ENCODE data around the gene MGRN1. TPM values are rescaled to one million over a fixed set of nuclear protein-coding genes. Genes with fewer than 3 reads are reported as not detected.

MGRN1 gene
- total and polyA plus RNA-seq, 2 experiments from 2014 or later, result 47.2 to 66.6 TPM

- H3K9me3 ChIP-seq (ENCODE audit: low read depth), result no peaks in the 10 kb centered on the region
- TF ChIP-seq CTCF (IDR thresholded peaks at IDR 0.05; ENCODE audit: low read depth, low read length), result no peak
- no peaks in the 10 kb centered on the region for H3K4me1 ChIP-seq (ENCODE audit: low read depth)
- H3K36me3 ChIP-seq, result peaks cover 10% of the 10 kb centered on the region
- no peak for DNase-seq (ENCODE audit: low read depth in 1 of 2, low spot score in 1 of 2)
- H3K27me3 ChIP-seq, result no peaks in the 10 kb centered on the region
- H3K4me3 ChIP-seq, result no peak overlapping the region
- no peak overlapping the region for H3K27ac ChIP-seq
Measured at GRCh38 chr16:4713663-4714501, 89.3 kb downstream of the MGRN1 start.

- DNase-seq (ENCODE audit: low read depth in 1 of 2, low spot score in 1 of 2), result no peak
- TF ChIP-seq CTCF (IDR thresholded peaks at IDR 0.05; ENCODE audit: low read depth, low read length), result no peak
- Histone ChIP-seq H3K27me3 (no peaks in the 10 kb centered on the region), H3K9me3 (ENCODE audit: low read depth) (no peaks in the 10 kb centered on the region), H3K4me1 (ENCODE audit: low read depth) (no peaks in the 10 kb centered on the region), H3K36me3 (peaks cover 10% of the 10 kb centered on the region), H3K4me3 (no peak overlapping the region), H3K27ac (no peak overlapping the region)
Measured at GRCh38 chr16:4714996-4715395, 90.4 kb downstream of the MGRN1 start.

- Histone ChIP-seq H3K4me3 (no peak overlapping the region), H3K9me3 (ENCODE audit: low read depth) (no peaks in the 10 kb centered on the region), H3K27ac (peak overlapping the region; percentile 17), H3K27me3 (no peaks in the 10 kb centered on the region), H3K4me1 (ENCODE audit: low read depth) (no peaks in the 10 kb centered on the region), H3K36me3 (peaks cover 7% of the 10 kb centered on the region)
- TF ChIP-seq CTCF (IDR thresholded peaks at IDR 0.05; ENCODE audit: low read depth, low read length), result no peak
- no peak for DNase-seq (ENCODE audit: low read depth in 1 of 2, low spot score in 1 of 2)
Measured at GRCh38 chr16:4718466-4718865, 93.8 kb downstream of the MGRN1 start.

- no peak for DNase-seq (ENCODE audit: low read depth in 1 of 2, low spot score in 1 of 2)
- Histone ChIP-seq H3K4me1 (ENCODE audit: low read depth) (no peaks in the 10 kb centered on the region), H3K27me3 (no peaks in the 10 kb centered on the region), H3K36me3 (peaks cover 10% of the 10 kb centered on the region), H3K27ac (no peak overlapping the region), H3K4me3 (no peak overlapping the region), H3K9me3 (ENCODE audit: low read depth) (no peaks in the 10 kb centered on the region)
- TF ChIP-seq CTCF (IDR thresholded peaks at IDR 0.05; ENCODE audit: low read depth, low read length), result no peak
Measured at GRCh38 chr16:4723071-4723767, 98.6 kb downstream of the MGRN1 start.

GRCh38 chr16:4724661-4725270 is 100.1 kb downstream of the MGRN1 start:
- no peak overlapping the region for H3K27ac ChIP-seq
- H3K4me3 ChIP-seq, result no peak overlapping the region
- no peaks in the 10 kb centered on the region for H3K27me3 ChIP-seq
- TF ChIP-seq CTCF (IDR thresholded peaks at IDR 0.05; ENCODE audit: low read depth, low read length), result no peak
- peaks cover 12% of the 10 kb centered on the region for H3K36me3 ChIP-seq
- no peak for DNase-seq (ENCODE audit: low read depth in 1 of 2, low spot score in 1 of 2)
- no peaks in the 10 kb centered on the region for H3K4me1 ChIP-seq (ENCODE audit: low read depth)
- H3K9me3 ChIP-seq (ENCODE audit: low read depth), result no peaks in the 10 kb centered on the region

All from cardiac muscle cell (in vitro differentiated cells and primary cell).